Stimulated activated CD8-positive, alpha-beta memory T cell treated with anti-CD3 and anti-CD28 coated beads, Interleukin-7, amount 100 ng/mL, for 48 hours (primary cell): ENCODE results near the gene CDC5L.

Experiments used
- DNase-seq, 2 donors: peaks; one replicate each; pipeline ENCODE4 v3.0.0-alpha.2; 2020; ENCODE audit warnings: low read depth in 1 of 2; ENCODE audit errors: extremely low read depth in 1 of 2

The CDC5L gene

GRCh38 chr6:44451803-44452695 is 64.5 kb downstream of the CDC5L start:
- DNase-seq: no peak

GRCh38 chr6:44452725-44453124 is 65.2 kb downstream of the CDC5L start:
- DNase-seq: no peak

GRCh38 chr6:44453146-44453545 is 65.6 kb downstream of the CDC5L start:
- DNase-seq: no peak

DNA sequence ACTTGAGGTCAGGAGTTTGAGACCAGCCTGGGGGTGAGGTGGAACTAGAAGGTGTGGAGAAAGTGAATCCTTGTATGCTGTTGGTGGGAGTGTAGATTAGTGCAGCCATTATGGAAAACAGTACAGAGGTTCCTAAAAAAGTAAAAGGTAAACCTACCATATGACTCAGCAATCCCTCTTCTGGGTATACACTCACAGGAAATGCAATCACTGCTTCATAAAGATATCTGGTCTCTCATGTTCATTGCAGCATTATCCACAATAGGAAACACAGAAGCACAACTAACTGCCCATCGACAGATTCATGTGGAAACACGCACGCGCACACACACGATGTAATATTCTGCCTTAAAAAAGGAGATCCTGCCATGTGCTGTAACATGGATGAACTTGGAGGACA is 66.7 kb downstream of the CDC5L start:
- no peak for DNase-seq

- peak in 1 of 2 donors; percentile 9 for DNase-seq
Measured at GRCh38 chr6:44456070-44456965, 68.8 kb downstream of the CDC5L start.

GRCh38 chr6:44456966-44457292 is 69.4 kb downstream of the CDC5L start:
- no peak for DNase-seq

DNA sequence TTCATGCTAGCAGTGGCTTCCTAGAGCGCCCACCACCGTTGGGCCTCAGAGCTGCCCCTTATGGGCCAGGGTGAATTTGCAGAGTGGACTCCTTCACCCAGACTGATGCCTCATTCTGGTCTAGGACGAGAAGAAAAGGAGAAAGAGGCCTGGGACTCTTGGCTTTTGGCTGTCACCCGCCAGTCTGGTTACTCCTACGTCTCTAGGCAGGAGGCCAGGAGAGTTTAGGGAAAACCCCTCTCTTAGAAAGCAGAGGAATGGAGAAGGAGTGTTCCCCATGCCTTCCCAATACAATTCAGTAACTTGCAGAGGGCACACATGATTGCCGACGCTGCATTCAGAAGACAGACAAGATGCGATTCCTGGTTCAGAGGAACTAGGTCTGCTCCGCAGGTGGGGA is 70.1 kb downstream of the CDC5L start:
- no peak for DNase-seq

DNA sequence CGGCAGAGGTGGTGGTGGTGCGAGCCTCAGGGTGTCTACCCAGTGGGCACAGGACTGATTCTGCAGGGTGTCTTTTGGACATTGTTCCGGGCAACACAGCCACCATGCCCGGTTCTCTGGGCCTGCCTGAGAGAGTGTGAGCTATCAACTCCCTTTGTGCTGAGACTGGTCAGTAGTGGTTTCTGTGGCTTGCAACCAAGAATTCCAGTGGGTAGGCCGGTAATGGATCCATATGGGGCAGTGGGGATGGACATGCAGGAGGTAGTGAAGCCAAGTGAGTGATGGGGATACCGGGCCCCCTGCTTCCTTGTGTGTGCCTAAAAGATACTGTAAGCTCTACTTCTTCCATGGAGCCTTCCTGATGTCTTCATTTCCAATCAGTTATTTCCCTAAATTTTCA is 71.0 kb downstream of the CDC5L start:
- DNase-seq: no peak

- no peak for DNase-seq
Measured at GRCh38 chr6:44462335-44462734, 74.8 kb downstream of the CDC5L start.

- no peak for DNase-seq
Measured at GRCh38 chr6:44462797-44463727, 75.6 kb downstream of the CDC5L start.

DNA sequence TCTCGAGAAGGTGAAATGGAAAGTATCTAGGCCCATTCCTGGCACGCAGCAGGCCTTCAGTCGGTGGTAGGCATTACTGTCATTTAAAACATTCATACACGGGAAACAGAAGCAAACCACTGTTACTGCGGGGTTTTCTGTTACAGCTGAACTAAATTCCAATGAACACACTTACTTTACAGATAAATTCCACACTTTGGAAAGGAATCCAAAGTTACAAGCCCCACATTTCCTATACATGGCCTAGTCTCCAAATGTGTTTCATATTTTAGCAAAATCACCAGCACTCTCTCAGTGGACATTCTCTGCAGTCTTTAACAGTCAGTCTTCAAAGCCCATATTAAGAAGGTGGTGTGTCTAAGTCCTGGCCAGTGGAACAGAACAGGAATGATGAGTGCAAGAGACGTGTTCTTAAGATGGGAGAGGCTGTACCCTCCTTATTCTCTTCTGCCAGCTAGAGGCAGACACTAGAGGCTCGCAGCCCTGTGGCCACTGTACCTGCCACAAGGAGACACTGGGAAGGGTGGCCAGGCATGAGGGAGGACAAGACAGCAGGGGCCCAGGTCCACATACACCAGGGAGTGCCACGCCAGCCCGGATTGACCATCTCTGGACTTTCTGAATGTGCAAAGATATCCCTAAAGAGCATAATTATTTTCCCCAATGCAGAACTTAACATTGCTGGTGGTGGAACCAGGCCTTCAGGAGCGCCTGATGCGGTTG is 76.4 kb downstream of the CDC5L start:
- no peak for DNase-seq

DNA sequence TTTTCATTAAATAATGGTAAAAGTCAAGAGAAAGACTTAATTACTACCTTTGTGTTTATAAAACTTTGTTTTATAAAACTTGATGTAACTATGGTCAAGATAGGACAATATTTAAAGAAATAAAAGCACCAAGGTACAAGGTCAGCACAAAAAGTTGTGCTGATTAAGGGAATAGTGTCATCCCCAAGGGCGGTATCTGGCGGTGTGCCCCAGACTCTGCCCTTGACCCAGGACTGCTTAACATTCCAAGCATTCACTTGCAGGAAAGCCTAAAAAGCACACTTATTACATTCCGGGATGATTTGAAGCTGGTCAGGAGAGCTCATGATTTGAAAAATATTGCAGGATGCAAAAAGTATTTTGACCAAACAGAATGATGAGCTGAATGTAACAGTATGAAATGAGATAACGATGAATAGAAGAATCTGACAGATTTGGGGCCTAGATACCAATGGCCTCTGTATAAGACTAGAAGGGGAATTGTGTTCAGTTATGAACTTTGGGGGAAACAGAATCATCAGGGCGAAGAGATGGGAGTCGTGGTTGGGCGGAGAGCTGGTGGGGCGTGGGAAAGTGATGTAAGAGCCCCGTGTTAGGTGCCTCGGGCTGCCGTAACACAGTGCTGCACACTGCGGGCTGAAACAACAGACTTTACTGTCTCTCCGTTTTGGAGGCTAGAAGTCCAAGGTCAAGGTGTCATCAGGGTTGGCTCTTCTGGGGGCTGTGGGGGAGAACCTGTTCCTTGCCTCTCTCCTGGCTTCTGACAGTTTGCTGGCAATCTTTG is 77.2 kb downstream of the CDC5L start:
- DNase-seq: no peak

GRCh38 chr6:44466955-44467354 is 79.4 kb downstream of the CDC5L start:
- DNase-seq: no peak

GRCh38 chr6:44468835-44469234 is 81.3 kb downstream of the CDC5L start:
- DNase-seq: no peak

DNA sequence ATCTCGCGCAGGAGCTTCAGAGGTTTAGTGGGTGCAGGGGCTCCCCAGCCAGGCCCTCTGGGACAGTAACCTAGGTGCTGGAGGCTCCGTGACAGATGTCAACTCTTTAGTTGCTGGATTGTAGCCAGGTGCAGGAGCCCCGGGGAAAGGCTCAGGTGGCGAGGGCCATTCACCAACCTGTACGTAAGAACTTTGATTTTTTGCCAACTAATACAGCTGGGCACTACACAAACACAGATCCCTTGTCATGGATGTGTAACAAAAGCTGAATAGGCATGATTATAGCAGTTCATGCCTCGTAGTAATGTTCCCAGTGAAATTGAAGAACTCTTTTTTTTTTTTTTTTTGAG is 82.6 kb downstream of the CDC5L start:
- no peak for DNase-seq

DNA sequence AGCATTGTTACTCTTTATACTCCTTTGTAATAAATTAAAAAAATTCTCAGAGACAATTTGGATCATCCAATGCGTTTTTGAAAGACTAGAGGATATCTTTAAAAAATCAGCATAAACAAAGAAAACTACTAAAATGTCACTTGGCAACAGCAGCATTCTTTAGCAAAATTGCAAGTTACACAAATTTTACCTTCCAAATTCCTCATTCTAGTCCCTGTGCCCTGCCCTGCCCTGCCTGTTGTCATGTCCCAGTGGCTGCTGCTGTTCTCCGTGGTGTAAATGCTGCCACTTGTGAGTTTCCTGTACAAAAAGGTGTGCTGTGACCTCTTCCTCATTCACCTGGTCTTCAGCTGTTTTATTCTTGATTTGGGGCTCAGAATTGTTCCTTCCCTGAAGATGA is 83.2 kb downstream of the CDC5L start:
- no peak for DNase-seq

GRCh38 chr6:44471271-44471981 is 83.9 kb downstream of the CDC5L start:
- DNase-seq: no peak

DNA sequence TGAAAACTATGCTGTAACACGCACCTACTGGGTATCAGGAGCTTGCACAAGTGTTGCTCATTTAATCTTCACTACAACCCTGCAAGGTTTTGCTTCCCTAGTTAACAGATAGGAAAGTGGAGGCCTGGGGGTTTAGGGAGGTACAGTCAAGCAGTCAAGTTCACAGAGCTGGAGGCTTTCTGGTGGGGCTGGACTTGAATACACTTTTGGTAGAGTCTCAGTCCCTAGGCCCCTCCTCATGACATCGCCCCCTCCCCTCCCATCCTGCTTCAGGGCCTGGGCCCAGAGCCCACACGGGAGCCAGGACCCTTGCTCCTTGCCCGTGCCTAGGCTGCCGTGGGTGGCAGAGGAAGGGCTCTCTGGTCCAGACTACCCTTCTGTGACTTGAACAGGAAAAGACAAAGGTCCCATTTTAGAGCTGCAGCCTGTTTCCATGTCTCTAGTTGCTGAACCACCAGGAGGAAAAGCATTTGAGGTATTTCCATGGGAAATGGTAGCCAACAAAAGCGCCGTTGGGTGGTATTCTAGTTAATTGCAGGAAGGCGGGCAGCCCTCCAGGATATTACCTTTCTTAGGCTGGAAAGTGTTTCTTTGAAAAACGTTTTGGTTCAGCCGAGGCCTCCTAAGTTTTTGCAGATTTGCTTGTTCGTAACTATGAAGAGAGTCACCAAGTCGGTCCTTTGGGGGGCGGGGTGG is 84.9 kb downstream of the CDC5L start:
- no peak for DNase-seq
